Activated CD4-positive, alpha-beta T cell treated with anti-CD3 and anti-CD28 coated beads, Interleukin-2, amount 10 ng/mL, durations not matched to agents 24 days and 14 days (primary cell): ENCODE results near the gene ERG28. TPM values are rescaled to one million over a fixed set of nuclear protein-coding genes. Genes with fewer than 3 reads are reported as not detected.

Experiments used
- DNase-seq: peaks from one replicate; pipeline ENCODE4 v3.0.0; 2022
- H3K27ac Mint-ChIP-seq: one replicate; pipeline ENCODE4 v1.8.0; 2022; ENCODE audit warnings: mild to moderate bottlenecking, mixed read lengths
- H3K27me3 Mint-ChIP-seq: one replicate; pipeline ENCODE4 v1.8.0; 2022; ENCODE audit warnings: mixed read lengths
- H3K36me3 Mint-ChIP-seq: one replicate; pipeline ENCODE4 v1.8.0; 2022; ENCODE audit warnings: low read depth, mild to moderate bottlenecking, mixed read lengths
- H3K4me1 Mint-ChIP-seq: one replicate; pipeline ENCODE4 v1.8.0; 2021; ENCODE audit warnings: mixed read lengths
- H3K4me3 Mint-ChIP-seq: one replicate; pipeline ENCODE4 v1.8.0; 2022; ENCODE audit warnings: mild to moderate bottlenecking, moderate library complexity, mixed read lengths
- H3K9me3 Mint-ChIP-seq: one replicate; pipeline ENCODE4 v1.8.0; 2021; ENCODE audit warnings: mixed read lengths
- intact Hi-C: fragments of 100-400 bp; cut with micrococcal nuclease; formaldehyde crosslinking; loops from one replicate; pipeline ENCODE4 v1.15.1; 2023
- total RNA-seq: library from RNA; stranded (reverse); gene quantifications from 2 replicates; pipeline ENCODE4 v1.2.3, GENCODE V29; 2022

Gene ERG28
- total RNA-seq, 1 donor from 2014 or later: 20.3 TPM

GRCh38 chr14:75675265-75675960, 14.7 kb upstream of the ERG28 start:
- H3K27ac Mint-ChIP-seq: peak overlapping the region; percentile 6
- intact Hi-C loops: no loop called here
- H3K4me1 Mint-ChIP-seq: peaks cover 18% of the 10 kb centered on the region
- no peaks in the 10 kb centered on the region for H3K9me3 Mint-ChIP-seq
- H3K36me3 Mint-ChIP-seq: peaks cover 29% of the 10 kb centered on the region
- DNase-seq: no peak
- H3K27me3 Mint-ChIP-seq: no peaks in the 10 kb centered on the region
- no peak overlapping the region for H3K4me3 Mint-ChIP-seq

GRCh38 chr14:75673345-75674035, 12.8 kb upstream of the ERG28 start:
- no peak for DNase-seq
- H3K27ac Mint-ChIP-seq: peak overlapping the region; percentile 60
- intact Hi-C loops: no loop called here
- no peaks in the 10 kb centered on the region for H3K27me3 Mint-ChIP-seq
- peaks cover 18% of the 10 kb centered on the region for H3K4me1 Mint-ChIP-seq
- no peaks in the 10 kb centered on the region for H3K9me3 Mint-ChIP-seq
- H3K4me3 Mint-ChIP-seq: no peak overlapping the region
- H3K36me3 Mint-ChIP-seq: peaks cover 42% of the 10 kb centered on the region

- intact Hi-C loops: no loop called here
- DNase-seq: no peak
- Mint-ChIP-seq H3K4me3 (no peak overlapping the region), H3K36me3 (peaks cover 43% of the 10 kb centered on the region), H3K9me3 (no peaks in the 10 kb centered on the region), H3K4me1 (peaks cover 18% of the 10 kb centered on the region), H3K27me3 (no peaks in the 10 kb centered on the region), H3K27ac (no peak overlapping the region)
Observed at GRCh38 chr14:75672605-75673192, 12.0 kb upstream of the ERG28 start.

- intact Hi-C loops: loop anchor here (10.0 kb wide), 1 partner anchor 1788 kb away; the partner anchor contains the start of genes AHSA1 and VIPAS39
- DNase-seq: no peak
- no peaks in the 10 kb centered on the region for H3K27me3 Mint-ChIP-seq
- H3K36me3 Mint-ChIP-seq: peaks cover 28% of the 10 kb centered on the region
- no peaks in the 10 kb centered on the region for H3K9me3 Mint-ChIP-seq
- H3K4me1 Mint-ChIP-seq: peaks cover 9% of the 10 kb centered on the region
- H3K27ac Mint-ChIP-seq: no peak overlapping the region
- H3K4me3 Mint-ChIP-seq: no peak overlapping the region
Observed at GRCh38 chr14:75667099-75667765, 6.6 kb upstream of the ERG28 start.

- H3K4me3 Mint-ChIP-seq: peak overlapping the region; percentile 49
- H3K27ac Mint-ChIP-seq: no peak overlapping the region
- intact Hi-C loops: loop anchor here (5.0 to 10.0 kb wide), 3 partner anchors 489 to 1792 kb away; partner anchors contain the start of genes AHSA1, GPATCH2L, NEK9 and VIPAS39
- H3K4me1 Mint-ChIP-seq: peaks cover 19% of the 10 kb centered on the region
- DNase-seq: no peak
- peaks cover 5% of the 10 kb centered on the region for H3K36me3 Mint-ChIP-seq
- H3K27me3 Mint-ChIP-seq: no peaks in the 10 kb centered on the region
- no peaks in the 10 kb centered on the region for H3K9me3 Mint-ChIP-seq
Observed at GRCh38 chr14:75662966-75663365, 2.3 kb upstream of the ERG28 start.

- Mint-ChIP-seq H3K4me1 (peaks cover 21% of the 10 kb centered on the region), H3K9me3 (no peaks in the 10 kb centered on the region), H3K27ac (peak overlapping the region; percentile 92), H3K27me3 (no peaks in the 10 kb centered on the region), H3K36me3 (peaks cover 4% of the 10 kb centered on the region), H3K4me3 (peak overlapping the region; percentile 95)
- no peak for DNase-seq
- intact Hi-C loops: loop anchor here (1.0 to 10.0 kb wide), 7 partner anchors 118 to 1793 kb away; partner anchors contain the start of genes AHSA1, GPATCH2L, GSTZ1 and NEK9
Observed at GRCh38 chr14:75661499-75661814, 781 bp upstream of the ERG28 start.

- intact Hi-C loops: loop anchor here (2.0 to 10.0 kb wide), 6 partner anchors 323 to 1795 kb away; partner anchors contain the start of genes AHSA1, GPATCH2L, GSTZ1 and NEK9
Observed at GRCh38 chr14:75660238-75660629, 442 bp downstream of the ERG28 start.

GRCh38 chr14:75658957-75659356, 1.7 kb downstream of the ERG28 start:
- H3K4me1 Mint-ChIP-seq: peaks cover 19% of the 10 kb centered on the region
- H3K9me3 Mint-ChIP-seq: no peaks in the 10 kb centered on the region
- DNase-seq: no peak
- H3K27me3 Mint-ChIP-seq: no peaks in the 10 kb centered on the region
- H3K36me3 Mint-ChIP-seq: peaks cover 17% of the 10 kb centered on the region
- H3K27ac Mint-ChIP-seq: no peak overlapping the region
- intact Hi-C loops: no loop called here
- H3K4me3 Mint-ChIP-seq: no peak overlapping the region

More at GRCh38 chr14:75660238-75660629, 442 bp downstream of the ERG28 start:
- Mint-ChIP-seq H3K4me1 (peaks cover 20% of the 10 kb centered on the region), H3K9me3 (no peaks in the 10 kb centered on the region), H3K4me3 (peak overlapping the region; percentile 95), H3K27me3 (no peaks in the 10 kb centered on the region), H3K36me3 (peaks cover 13% of the 10 kb centered on the region), H3K27ac (peak overlapping the region; percentile 92)
- DNase-seq: peak; percentile 62

GRCh38 chr14:75657331-75657730, 3.3 kb downstream of the ERG28 start:
- H3K4me1 Mint-ChIP-seq: peaks cover 16% of the 10 kb centered on the region
- intact Hi-C loops: no loop called here
- H3K36me3 Mint-ChIP-seq: peaks cover 27% of the 10 kb centered on the region
- no peak overlapping the region for H3K4me3 Mint-ChIP-seq
- H3K9me3 Mint-ChIP-seq: no peaks in the 10 kb centered on the region
- no peak overlapping the region for H3K27ac Mint-ChIP-seq
- DNase-seq: no peak
- no peaks in the 10 kb centered on the region for H3K27me3 Mint-ChIP-seq

- H3K4me1 Mint-ChIP-seq: peaks cover 13% of the 10 kb centered on the region
- H3K27me3 Mint-ChIP-seq: no peaks in the 10 kb centered on the region
- no peak overlapping the region for H3K4me3 Mint-ChIP-seq
- intact Hi-C loops: loop anchor here (2.0 kb wide), 1 partner anchor 136 kb away; no protein-coding TSS in a partner anchor
- peaks cover 43% of the 10 kb centered on the region for H3K36me3 Mint-ChIP-seq
- no peak overlapping the region for H3K27ac Mint-ChIP-seq
- DNase-seq: no peak
- no peaks in the 10 kb centered on the region for H3K9me3 Mint-ChIP-seq
Observed at GRCh38 chr14:75655235-75655634, 5.4 kb downstream of the ERG28 start.

GRCh38 chr14:75654127-75654732, 6.4 kb downstream of the ERG28 start:
- Mint-ChIP-seq H3K4me1 (peaks cover 6% of the 10 kb centered on the region), H3K4me3 (no peak overlapping the region), H3K9me3 (no peaks in the 10 kb centered on the region), H3K27ac (no peak overlapping the region), H3K27me3 (no peaks in the 10 kb centered on the region), H3K36me3 (peaks cover 51% of the 10 kb centered on the region)
- intact Hi-C loops: loop anchor here (1.0 to 2.0 kb wide), 3 partner anchors 77 to 347 kb away; no protein-coding TSS in a partner anchor
- DNase-seq: peak; percentile 95

- DNase-seq: no peak
- H3K27me3 Mint-ChIP-seq: no peaks in the 10 kb centered on the region
- H3K36me3 Mint-ChIP-seq: peaks cover 53% of the 10 kb centered on the region
- intact Hi-C loops: no loop called here
- H3K27ac Mint-ChIP-seq: no peak overlapping the region
- no peaks in the 10 kb centered on the region for H3K9me3 Mint-ChIP-seq
- peaks cover 2% of the 10 kb centered on the region for H3K4me1 Mint-ChIP-seq
- no peak overlapping the region for H3K4me3 Mint-ChIP-seq
Observed at GRCh38 chr14:75653563-75653962, 7.1 kb downstream of the ERG28 start.
